DOHH2 (cell line): Measurements from ENCODE around the gene SLCO2A1.

Experiments used
- H3F3A ChIP-seq: fragments of 200-600 bp; sonication (generic), shearing (Covaris generic); 2 replicates; pipeline ENCODE4 v1.6.0; 2016; ENCODE audit warnings: antibody characterized with exemption, mild to moderate bottlenecking; ENCODE audit not compliant: control insufficient read depth, insufficient read depth
- H3K27ac ChIP-seq: fragments of 200-600 bp; sonication (generic); 2 replicates; pipeline ENCODE4 v1.5.1; 2014; ENCODE audit warnings: low read depth, mild to moderate bottlenecking, low read length, moderate library complexity
- H3K27me3 ChIP-seq: fragments of 200-600 bp; sonication (generic); 2 replicates; pipeline ENCODE4 v1.6.1; 2014; ENCODE audit warnings: mild to moderate bottlenecking, low read length, mixed read lengths; ENCODE audit not compliant: control insufficient read depth
- H3K36me3 ChIP-seq: fragments of 200-600 bp; sonication (generic); 2 replicates; pipeline ENCODE4 v1.6.1; 2014; ENCODE audit warnings: mild to moderate bottlenecking, low read length, moderate library complexity, mixed read lengths; ENCODE audit not compliant: control insufficient read depth
- H3K4me1 ChIP-seq: fragments of 200-600 bp; sonication (generic); 2 replicates; pipeline ENCODE4 v1.6.1; 2014; ENCODE audit warnings: mild to moderate bottlenecking, low read length, mixed read lengths; ENCODE audit not compliant: control insufficient read depth
- H3K4me2 ChIP-seq: fragments of 200-600 bp; sonication (generic); 2 replicates; pipeline ENCODE4 v1.6.0; 2014; ENCODE audit warnings: mild to moderate bottlenecking, low read length, moderate library complexity
- H3K4me3 ChIP-seq: fragments of 200-600 bp; sonication (generic); 2 replicates; pipeline ENCODE4 v1.5.1; 2014; ENCODE audit warnings: mild to moderate bottlenecking, low read length, mixed read lengths
- H3K79me2 ChIP-seq: fragments of 200-600 bp; sonication (generic); 2 replicates; pipeline ENCODE4 v1.6.1; 2014; ENCODE audit warnings: mild to moderate bottlenecking, low read length, mixed read lengths; ENCODE audit not compliant: control insufficient read depth
- H3K9me2 ChIP-seq: fragments of 200-600 bp; sonication (generic); replicated peaks from 2 replicates; pipeline ENCODE4 v1.6.1; 2014; ENCODE audit warnings: mild to moderate bottlenecking, low read length, mixed read lengths; ENCODE audit not compliant: control insufficient read depth
- H3K9me3 ChIP-seq: fragments of 200-600 bp; sonication (generic); 2 replicates; pipeline ENCODE4 v1.6.1; 2014; ENCODE audit warnings: antibody characterized with exemption, low read length, mixed read lengths; ENCODE audit not compliant: control insufficient read depth, insufficient read depth
- H4K20me1 ChIP-seq: fragments of 200-600 bp; sonication (generic); 2 replicates; pipeline ENCODE4 v1.6.0; 2014; ENCODE audit warnings: low read depth, mild to moderate bottlenecking, antibody characterized with exemption, low read length, moderate library complexity; ENCODE audit not compliant: control insufficient read depth, insufficient read depth
- EZH2phosphoT487 ChIP-seq: fragments of 200-600 bp; sonication (generic); IDR thresholded peaks from 2 replicates; pipeline ENCODE4 v1.6.1; 2017; ENCODE audit warnings: borderline replicate concordance, mild to moderate bottlenecking, antibody characterized with exemption, low read length, moderate library complexity, mixed read lengths
- TF ChIP-seq, protein P1 (sequence below): fragments of 200-600 bp; sonication (generic); IDR thresholded peaks from one replicate; pipeline ENCODE4 v1.5.1; 2014; ENCODE audit warnings: antibody characterized with exemption, mild to moderate bottlenecking, low read depth, low read length; ENCODE audit not compliant: poor library complexity, severe bottlenecking

SLCO2A1 gene

DNA sequence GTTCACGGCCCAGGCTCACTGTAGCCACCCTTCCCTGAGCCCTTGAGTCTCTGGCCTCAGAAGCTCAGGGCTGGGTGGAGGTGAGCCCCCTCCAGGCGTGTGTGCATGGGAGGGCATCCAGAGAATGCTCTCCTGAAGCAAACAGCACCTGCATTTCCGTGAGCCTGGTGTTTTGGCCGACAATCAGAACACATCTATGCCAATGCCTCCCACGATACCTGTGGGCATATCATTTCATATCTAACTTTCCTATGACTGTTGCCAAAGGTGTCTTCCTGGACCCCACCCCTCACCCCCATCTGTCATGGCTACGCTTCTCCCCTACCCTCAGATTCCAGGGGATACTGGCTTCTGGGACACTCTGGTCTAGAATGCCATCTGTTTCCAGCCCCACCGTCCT, 80.7 kb downstream of the SLCO2A1 start:
- no peaks in the 10 kb centered on the region for H3K79me2 ChIP-seq
- no peaks in the 10 kb centered on the region for H3K9me2 ChIP-seq
- no peak overlapping the region for H3K4me2 ChIP-seq
- no peaks in the 10 kb centered on the region for H3F3A ChIP-seq
- no peak overlapping the region for H3K4me3 ChIP-seq
- H3K27me3 ChIP-seq, result no peaks in the 10 kb centered on the region
- no peak overlapping the region for H3K27ac ChIP-seq
- no peaks in the 10 kb centered on the region for H3K36me3 ChIP-seq
- no peaks in the 10 kb centered on the region for H3K4me1 ChIP-seq
- no peaks in the 10 kb centered on the region for H4K20me1 ChIP-seq
- H3K9me3 ChIP-seq, result no peaks in the 10 kb centered on the region
- TF ChIP-seq, protein P1, sequence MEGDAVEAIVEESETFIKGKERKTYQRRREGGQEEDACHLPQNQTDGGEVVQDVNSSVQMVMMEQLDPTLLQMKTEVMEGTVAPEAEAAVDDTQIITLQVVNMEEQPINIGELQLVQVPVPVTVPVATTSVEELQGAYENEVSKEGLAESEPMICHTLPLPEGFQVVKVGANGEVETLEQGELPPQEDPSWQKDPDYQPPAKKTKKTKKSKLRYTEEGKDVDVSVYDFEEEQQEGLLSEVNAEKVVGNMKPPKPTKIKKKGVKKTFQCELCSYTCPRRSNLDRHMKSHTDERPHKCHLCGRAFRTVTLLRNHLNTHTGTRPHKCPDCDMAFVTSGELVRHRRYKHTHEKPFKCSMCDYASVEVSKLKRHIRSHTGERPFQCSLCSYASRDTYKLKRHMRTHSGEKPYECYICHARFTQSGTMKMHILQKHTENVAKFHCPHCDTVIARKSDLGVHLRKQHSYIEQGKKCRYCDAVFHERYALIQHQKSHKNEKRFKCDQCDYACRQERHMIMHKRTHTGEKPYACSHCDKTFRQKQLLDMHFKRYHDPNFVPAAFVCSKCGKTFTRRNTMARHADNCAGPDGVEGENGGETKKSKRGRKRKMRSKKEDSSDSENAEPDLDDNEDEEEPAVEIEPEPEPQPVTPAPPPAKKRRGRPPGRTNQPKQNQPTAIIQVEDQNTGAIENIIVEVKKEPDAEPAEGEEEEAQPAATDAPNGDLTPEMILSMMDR, result no peak
- TF ChIP-seq EZH2phosphoT487, result no peak

DNA sequence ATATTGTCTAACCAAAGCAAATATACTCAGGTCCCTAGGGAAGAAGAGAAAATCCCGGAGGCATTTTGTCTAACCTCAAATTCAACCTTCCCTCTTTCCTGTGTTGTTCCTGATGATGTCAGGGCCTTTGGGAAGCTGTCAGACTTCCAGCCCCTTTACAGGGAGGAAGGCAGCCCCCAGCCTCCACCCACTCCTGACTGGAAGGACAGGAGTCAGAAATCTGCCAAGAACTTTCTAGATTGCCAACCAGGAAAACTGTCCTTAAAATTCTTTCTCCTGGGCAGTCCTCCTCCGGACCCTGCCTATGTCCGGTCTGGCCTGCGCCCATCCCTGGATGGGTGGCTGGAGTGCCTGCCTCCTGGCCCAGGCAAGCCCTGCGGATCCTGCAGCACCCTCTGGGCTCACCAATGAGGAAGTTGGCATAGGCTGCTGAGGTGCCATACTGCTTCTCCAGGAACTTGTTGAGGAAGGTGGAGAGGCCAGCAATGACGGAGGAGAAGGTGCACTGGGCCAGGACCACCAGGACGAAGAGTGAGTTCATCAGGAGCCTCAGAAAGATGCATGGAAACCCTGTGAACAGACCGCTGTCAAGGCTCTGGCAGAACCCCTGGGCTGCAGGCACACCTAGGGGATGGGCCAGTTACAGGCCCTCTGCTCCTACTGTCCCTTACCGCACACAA, 81.5 kb downstream of the SLCO2A1 start:
- no peaks in the 10 kb centered on the region for H3K9me2 ChIP-seq
- H3K36me3 ChIP-seq, result no peaks in the 10 kb centered on the region
- no peak overlapping the region for H3K27ac ChIP-seq
- H3K4me3 ChIP-seq, result no peak overlapping the region
- no peaks in the 10 kb centered on the region for H3K79me2 ChIP-seq
- H4K20me1 ChIP-seq, result no peaks in the 10 kb centered on the region
- TF ChIP-seq, protein P1, result no peak
- TF ChIP-seq EZH2phosphoT487, result no peak
- H3K9me3 ChIP-seq, result no peaks in the 10 kb centered on the region
- H3K4me1 ChIP-seq, result no peaks in the 10 kb centered on the region
- H3K4me2 ChIP-seq, result no peak overlapping the region
- no peaks in the 10 kb centered on the region for H3K27me3 ChIP-seq
- H3F3A ChIP-seq, result no peaks in the 10 kb centered on the region

DNA sequence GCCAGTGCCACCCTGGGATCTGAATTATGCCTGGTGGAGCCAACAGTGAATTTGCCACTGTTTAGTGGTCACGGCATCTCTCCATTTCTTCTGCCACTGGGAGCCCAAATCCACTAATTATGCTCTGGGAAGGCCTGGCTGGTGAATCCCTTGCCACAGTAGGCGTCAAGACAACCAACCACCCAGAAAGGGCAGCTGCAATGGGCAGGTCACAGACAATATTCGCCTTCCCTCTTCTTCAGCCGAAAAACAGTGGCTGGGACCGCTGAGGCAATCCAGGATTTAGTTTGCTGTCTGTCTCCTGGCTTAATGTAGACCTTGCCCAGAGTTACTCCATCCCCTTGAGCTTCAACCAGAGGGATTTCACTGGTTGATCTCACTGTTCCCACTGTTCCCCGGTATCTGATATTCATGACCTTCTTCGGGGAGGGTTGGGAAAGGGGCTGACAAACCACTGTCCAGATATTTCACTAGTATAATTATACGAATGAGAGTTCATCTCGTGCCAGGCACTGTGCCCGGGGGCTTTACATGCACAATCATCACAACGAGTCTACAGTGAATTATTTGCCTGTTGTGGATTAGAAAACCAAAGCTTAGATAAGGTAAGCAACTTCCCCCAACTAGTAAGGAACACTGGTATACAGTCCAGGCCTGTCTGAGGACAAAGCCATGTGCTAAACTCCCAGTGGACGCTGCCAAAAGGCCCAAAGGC, 84.2 kb downstream of the SLCO2A1 start:
- no peak overlapping the region for H3K27ac ChIP-seq
- H4K20me1 ChIP-seq, result no peaks in the 10 kb centered on the region
- H3K9me2 ChIP-seq, result no peaks in the 10 kb centered on the region
- no peak overlapping the region for H3K4me3 ChIP-seq
- no peaks in the 10 kb centered on the region for H3F3A ChIP-seq
- H3K9me3 ChIP-seq, result no peaks in the 10 kb centered on the region
- H3K4me2 ChIP-seq, result no peak overlapping the region
- no peaks in the 10 kb centered on the region for H3K4me1 ChIP-seq
- H3K27me3 ChIP-seq, result no peaks in the 10 kb centered on the region
- no peaks in the 10 kb centered on the region for H3K79me2 ChIP-seq
- no peak for TF ChIP-seq EZH2phosphoT487
- TF ChIP-seq, protein P1, result no peak
- H3K36me3 ChIP-seq, result no peaks in the 10 kb centered on the region
